Colonic mucosa (tissue), 4 donors: Measurements from ENCODE around the gene CNST. TPM values are rescaled to one million over a fixed set of nuclear protein-coding genes. Genes with fewer than 3 reads are reported as not detected.

Experiments
- DNase-seq: peaks from one replicate; pipeline ENCODE4 v3.0.0-alpha.2; 2020
- H3K27ac ChIP-seq: fragments of 200-600 bp; one replicate; pipeline ENCODE4 v1.8.0; 2021
- H3K27me3 ChIP-seq: fragments of 200-600 bp; one replicate; pipeline ENCODE4 v1.8.0; 2021
- H3K36me3 ChIP-seq: fragments of 200-600 bp; one replicate; pipeline ENCODE4 v1.8.0; 2021
- H3K4me1 ChIP-seq: fragments of 200-600 bp; one replicate; pipeline ENCODE4 v1.8.0; 2021; ENCODE audit warnings: mild to moderate bottlenecking
- H3K4me3 ChIP-seq: fragments of 200-600 bp; one replicate; pipeline ENCODE4 v1.8.0; 2021
- H3K9ac ChIP-seq, 2 donors: one replicate each; pipeline ENCODE4 v1.7.0; 2013; ENCODE audit warnings: control low read depth in 2 of 2, low read depth in 2 of 2, low read length in 2 of 2
- H3K9me3 ChIP-seq: fragments of 200-600 bp; one replicate; pipeline ENCODE4 v1.8.0; 2021
- intact Hi-C: fragments of 100-400 bp; cut with DNase I; formaldehyde crosslinking; loops from one replicate; pipeline ENCODE4 v1.14.1; 2022
- total RNA-seq, 2 donors: library from RNA; stranded (reverse); fragmentation: NEBNext Ultra II Directional in 1 of 2; extraction: Animal tissue kit (Norgen Biotek cat#: 25700) in 1 of 2; gene quantifications; one replicate each; pipeline ENCODE4 v1.2.1, GENCODE V29; 2021
- TF ChIP-seq, protein P1 (sequence below): fragments of 200-600 bp; IDR thresholded peaks from one replicate; pipeline ENCODE4 v1.8.0; 2022; ENCODE audit warnings: antibody characterized with exemption, mild to moderate bottlenecking
- donor health status: healthy.
- donor health status: DM: no; HTN: no; CAD: no.
- donor health status: DM: no; HTN: no; CAD: no.

Gene CNST
- total RNA-seq, 2 donors from 2014 or later = 20.9 to 43.1 TPM

GRCh38 chr1:246533371-246533905 is 32.8 kb upstream of the CNST start:
- Histone ChIP-seq H3K27ac (no peak overlapping the region), H3K9me3 (no peaks in the 10 kb centered on the region), H3K27me3 (no peaks in the 10 kb centered on the region), H3K9ac (no peak overlapping the region), H3K4me3 (no peak overlapping the region), H3K4me1 (no peaks in the 10 kb centered on the region), H3K36me3 (no peaks in the 10 kb centered on the region)
- intact Hi-C loops = no loop called here
- TF ChIP-seq, protein P1, sequence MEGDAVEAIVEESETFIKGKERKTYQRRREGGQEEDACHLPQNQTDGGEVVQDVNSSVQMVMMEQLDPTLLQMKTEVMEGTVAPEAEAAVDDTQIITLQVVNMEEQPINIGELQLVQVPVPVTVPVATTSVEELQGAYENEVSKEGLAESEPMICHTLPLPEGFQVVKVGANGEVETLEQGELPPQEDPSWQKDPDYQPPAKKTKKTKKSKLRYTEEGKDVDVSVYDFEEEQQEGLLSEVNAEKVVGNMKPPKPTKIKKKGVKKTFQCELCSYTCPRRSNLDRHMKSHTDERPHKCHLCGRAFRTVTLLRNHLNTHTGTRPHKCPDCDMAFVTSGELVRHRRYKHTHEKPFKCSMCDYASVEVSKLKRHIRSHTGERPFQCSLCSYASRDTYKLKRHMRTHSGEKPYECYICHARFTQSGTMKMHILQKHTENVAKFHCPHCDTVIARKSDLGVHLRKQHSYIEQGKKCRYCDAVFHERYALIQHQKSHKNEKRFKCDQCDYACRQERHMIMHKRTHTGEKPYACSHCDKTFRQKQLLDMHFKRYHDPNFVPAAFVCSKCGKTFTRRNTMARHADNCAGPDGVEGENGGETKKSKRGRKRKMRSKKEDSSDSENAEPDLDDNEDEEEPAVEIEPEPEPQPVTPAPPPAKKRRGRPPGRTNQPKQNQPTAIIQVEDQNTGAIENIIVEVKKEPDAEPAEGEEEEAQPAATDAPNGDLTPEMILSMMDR = no peak
- no peak for DNase-seq

- no peaks in the 10 kb centered on the region for H3K36me3 ChIP-seq
- TF ChIP-seq, protein P1 = no peak
- H3K9ac ChIP-seq = no peak overlapping the region
- H3K27me3 ChIP-seq = no peaks in the 10 kb centered on the region
- no peak for DNase-seq
- H3K9me3 ChIP-seq = no peaks in the 10 kb centered on the region
- intact Hi-C loops = no loop called here
- no peak overlapping the region for H3K4me3 ChIP-seq
- no peaks in the 10 kb centered on the region for H3K4me1 ChIP-seq
- H3K27ac ChIP-seq = no peak overlapping the region
Measured at GRCh38 chr1:246534114-246534513, 32.1 kb upstream of the CNST start.

DNA sequence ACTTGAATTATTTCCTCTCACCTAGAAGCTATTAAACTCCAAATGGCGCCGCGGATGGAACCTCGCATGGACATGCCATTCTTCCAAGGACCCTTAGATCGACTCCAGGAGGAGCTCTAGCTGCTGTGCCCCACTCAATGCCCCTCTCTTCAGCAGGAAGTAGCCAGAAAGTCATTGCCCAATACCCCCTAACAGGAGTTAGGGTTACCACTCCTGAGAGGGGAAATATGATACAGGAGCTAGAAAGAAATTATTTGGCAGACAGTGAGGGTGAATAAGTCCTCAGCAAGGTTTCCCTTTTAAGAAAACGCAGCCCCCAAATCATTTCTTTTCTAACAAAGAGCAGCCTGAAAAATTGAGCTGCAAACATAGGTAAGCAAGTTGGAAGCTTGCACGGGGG is 28.8 kb upstream of the CNST start:
- Histone ChIP-seq H3K27me3 (no peaks in the 10 kb centered on the region), H3K9ac (no peak overlapping the region), H3K36me3 (no peaks in the 10 kb centered on the region), H3K27ac (no peak overlapping the region), H3K9me3 (no peaks in the 10 kb centered on the region), H3K4me3 (no peak overlapping the region), H3K4me1 (no peaks in the 10 kb centered on the region)
- DNase-seq = no peak
- TF ChIP-seq, protein P1 = no peak
- intact Hi-C loops = no loop called here

DNA sequence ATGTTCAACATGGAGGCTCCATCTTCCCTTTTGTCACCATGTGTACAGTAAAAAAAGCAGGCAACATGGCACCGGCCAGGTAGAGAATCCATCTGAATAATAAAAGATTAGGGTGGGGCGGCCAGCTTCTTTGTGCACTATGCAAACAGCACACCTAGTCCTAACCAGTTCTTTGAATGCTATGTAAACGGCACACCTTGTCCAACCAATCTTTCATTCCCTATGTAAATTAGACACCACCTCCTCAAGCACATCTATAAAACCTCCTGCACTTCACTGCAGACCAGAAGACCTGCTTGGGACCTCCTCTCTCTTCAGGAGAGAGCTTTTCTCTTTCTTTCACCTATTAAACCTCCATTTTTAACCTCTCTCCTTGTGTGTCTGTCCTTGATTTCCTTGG is 28.4 kb upstream of the CNST start:
- H3K9me3 ChIP-seq = no peaks in the 10 kb centered on the region
- H3K9ac ChIP-seq = no peak overlapping the region
- no peaks in the 10 kb centered on the region for H3K27me3 ChIP-seq
- H3K27ac ChIP-seq = no peak overlapping the region
- TF ChIP-seq, protein P1 = no peak
- H3K36me3 ChIP-seq = no peaks in the 10 kb centered on the region
- peak; percentile 51 for DNase-seq
- no peak overlapping the region for H3K4me3 ChIP-seq
- intact Hi-C loops = no loop called here
- no peaks in the 10 kb centered on the region for H3K4me1 ChIP-seq

DNA sequence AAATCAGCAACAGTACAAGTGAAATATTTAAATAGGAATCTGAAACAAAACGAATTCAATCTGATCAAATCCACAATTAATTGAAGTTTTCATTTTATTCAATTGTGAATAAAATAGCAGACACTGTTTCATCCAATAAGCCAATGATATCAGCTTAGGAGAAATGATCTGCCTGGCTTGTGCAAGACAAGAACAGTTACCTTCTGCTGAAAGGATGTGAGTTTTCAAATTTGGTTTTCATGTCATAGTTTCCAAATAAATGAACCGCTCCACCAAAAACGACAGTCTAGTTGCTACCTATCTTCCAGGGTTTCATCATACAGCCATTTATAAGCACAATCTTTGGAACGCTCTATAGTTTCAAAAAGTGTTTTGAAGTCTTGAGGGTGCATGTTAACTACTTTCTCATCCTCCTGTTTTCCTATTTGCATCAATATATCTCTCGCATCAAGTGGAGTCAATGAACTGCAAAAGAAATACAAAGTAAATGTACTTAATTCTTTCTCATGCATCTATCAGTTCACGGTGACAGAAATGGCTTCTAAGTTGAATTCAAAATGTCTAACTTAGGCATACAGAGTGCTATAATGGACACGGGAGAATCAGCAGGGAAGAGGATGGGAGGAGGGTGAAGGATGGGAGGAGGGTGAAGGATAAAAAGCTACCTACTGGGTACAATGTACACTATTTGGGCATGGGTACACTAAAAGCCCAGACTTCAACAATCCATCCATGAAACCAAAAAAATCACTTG is 25.3 kb upstream of the CNST start:
- DNase-seq = no peak
- Histone ChIP-seq H3K27me3 (no peaks in the 10 kb centered on the region), H3K27ac (no peak overlapping the region), H3K4me1 (no peaks in the 10 kb centered on the region), H3K9ac (no peak overlapping the region), H3K9me3 (no peaks in the 10 kb centered on the region), H3K36me3 (no peaks in the 10 kb centered on the region), H3K4me3 (no peak overlapping the region)
- TF ChIP-seq, protein P1 = no peak
- intact Hi-C loops = no loop called here
